ENCODE results near the gene OTOA. TPM values are rescaled to one million over a fixed set of nuclear protein-coding genes. Genes with fewer than 3 reads are reported as not detected.
"Not testable (repeated sequence)": the region's sequence is repeated elsewhere in the genome, so short reads cannot be mapped to it uniquely, and the experiment has no call there.

Gene OTOA
- polyA plus RNA-seq, 6 donors from 2014 or later, result not detected

DNA sequence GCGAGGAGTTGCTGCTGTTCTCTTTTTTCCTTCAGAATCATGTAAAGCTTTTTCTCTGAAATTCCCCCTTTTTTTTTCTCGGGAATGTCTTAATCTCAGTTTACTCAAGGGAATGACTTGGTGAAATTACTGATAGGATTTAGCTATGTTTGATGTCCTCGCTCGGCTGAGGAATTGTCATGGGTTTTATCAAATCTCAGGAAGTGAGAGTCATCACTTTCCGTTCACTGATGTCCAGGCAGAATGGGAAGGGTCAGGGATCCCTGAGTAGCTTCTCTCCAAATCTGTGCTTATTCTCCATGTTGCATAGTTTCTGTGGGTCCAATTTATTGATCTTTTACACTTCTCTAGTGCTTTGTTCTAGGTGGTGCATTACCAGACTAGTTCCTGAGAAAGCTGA, 17.7 kb upstream of the OTOA start:
- Mint-ChIP-seq H3K9me3 (no peaks in the 10 kb centered on the region), H3K27me3 (no peaks in the 10 kb centered on the region), H3K4me1 (peaks cover 34 to 76% (median 54%) of the 10 kb centered on the region in 3 donors), H3K4me3 (peak overlapping the region in 7 of 8 donors; percentile 51 to 91 (median 81)), H3K36me3 (no peaks in the 10 kb centered on the region), H3K27ac (peak overlapping the region in 5 of 6 donors; percentile 91 to 98 (median 96))
- ATAC-seq (ENCODE audit: low read depth in 2 of 2), result no peak
- no peak for DNase-seq

- ATAC-seq (ENCODE audit: low read depth in 2 of 2) (peak; percentile 87 to 90), DNase-seq (peak; percentile 74)
- Mint-ChIP-seq H3K36me3 (no peaks in the 10 kb centered on the region), H3K9me3 (no peaks in the 10 kb centered on the region), H3K4me3 (peak overlapping the region; percentile 20 to 89 (median 77)), H3K27me3 (no peaks in the 10 kb centered on the region), H3K4me1 (peaks cover 40 to 81% (median 59%) of the 10 kb centered on the region in 3 donors), H3K27ac (peak overlapping the region; percentile 91 to 98 (median 96))
These were observed 16.8 kb upstream of the OTOA start for GRCh38 chr16:21646721-21647561.

DNA sequence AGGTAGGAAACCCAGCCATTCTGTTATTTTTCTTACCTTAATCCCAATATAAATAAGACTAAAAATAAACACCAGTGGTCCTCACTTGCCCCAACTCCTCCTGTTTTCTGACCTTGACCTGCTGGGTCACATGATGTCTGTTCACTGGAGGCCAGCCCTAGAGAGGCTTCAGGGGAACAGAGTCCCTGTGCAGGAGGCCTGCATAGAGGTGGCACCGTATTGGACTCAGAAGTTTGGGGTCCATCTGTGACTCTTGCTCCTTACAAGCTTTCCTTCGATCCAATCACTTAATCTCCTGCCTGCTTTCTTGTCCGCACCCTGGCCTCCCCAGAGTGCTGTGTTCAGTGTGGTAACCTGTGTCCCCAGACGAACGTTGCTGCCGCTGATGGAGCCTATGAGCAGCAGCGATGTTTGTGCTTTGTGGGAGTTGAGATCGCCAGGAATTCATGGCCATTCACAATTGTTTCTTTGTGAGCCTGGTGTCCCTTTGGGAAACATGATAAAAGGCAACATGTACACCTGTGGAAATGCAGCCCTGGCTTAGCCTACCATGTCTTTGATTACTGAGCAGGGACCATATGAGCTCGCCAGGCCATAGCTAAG, 16.1 kb upstream of the OTOA start:
- Mint-ChIP-seq H3K4me3 (peak overlapping the region in 7 of 8 donors; percentile 44 to 86 (median 76)), H3K27me3 (no peaks in the 10 kb centered on the region), H3K9me3 (no peaks in the 10 kb centered on the region), H3K4me1 (peaks cover 44 to 86% (median 64%) of the 10 kb centered on the region in 3 donors), H3K27ac (peak overlapping the region; percentile 66 to 98 (median 95)), H3K36me3 (no peaks in the 10 kb centered on the region)
- ATAC-seq (ENCODE audit: low read depth in 2 of 2), result no peak
- no peak for DNase-seq

GRCh38 chr16:21649826-21650406, 13.9 kb upstream of the OTOA start:
- H3K36me3 Mint-ChIP-seq; H3K27me3 Mint-ChIP-seq; DNase-seq; H3K9me3 Mint-ChIP-seq; ATAC-seq (ENCODE audit: low read depth in 2 of 2): not testable (repeated sequence)
- peak overlapping the region in 1 of 6 donors; percentile 24 for H3K27ac Mint-ChIP-seq
- H3K4me3 Mint-ChIP-seq, result peak overlapping the region in 2 of 8 donors; percentile 16 to 47
- peaks cover 44 to 94% (median 73%) of the 10 kb centered on the region in 3 donors for H3K4me1 Mint-ChIP-seq

GRCh38 chr16:21650521-21650920, 13.2 kb upstream of the OTOA start:
- no peaks in the 10 kb centered on the region for H3K27me3 Mint-ChIP-seq
- H3K27ac Mint-ChIP-seq, result peak overlapping the region in 3 of 6 donors; percentile 57 to 81 (median 64)
- peak overlapping the region in 4 of 8 donors; percentile 18 to 59 (median 38) for H3K4me3 Mint-ChIP-seq
- H3K36me3 Mint-ChIP-seq, result no peaks in the 10 kb centered on the region
- H3K4me1 Mint-ChIP-seq, result peaks cover 43 to 92% (median 70%) of the 10 kb centered on the region in 3 donors
- H3K9me3 Mint-ChIP-seq, result no peaks in the 10 kb centered on the region
- no peak for ATAC-seq (ENCODE audit: low read depth in 2 of 2)
- no peak for DNase-seq

DNA sequence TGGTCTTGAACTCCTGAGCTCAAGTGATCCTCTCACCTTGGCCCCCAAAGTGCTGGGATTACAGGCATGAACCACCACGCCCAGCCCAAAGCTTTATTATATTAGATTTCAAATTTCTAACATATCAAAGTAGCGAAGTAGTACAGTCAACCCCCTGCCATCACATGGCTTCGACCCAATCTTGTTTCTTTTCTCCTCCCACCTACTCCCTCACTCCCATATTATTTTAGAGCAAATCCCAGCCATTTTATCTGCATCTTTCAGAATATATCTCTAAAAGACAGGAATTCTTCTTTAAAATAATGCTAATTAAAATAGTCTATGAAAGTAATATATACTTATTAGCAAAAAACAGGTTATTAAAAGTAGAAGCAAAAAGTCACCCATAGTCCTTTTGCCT, 12.3 kb upstream of the OTOA start:
- ATAC-seq (ENCODE audit: low read depth in 2 of 2), result no peak
- peaks cover 46 to 91% (median 67%) of the 10 kb centered on the region in 3 donors for H3K4me1 Mint-ChIP-seq

DNA sequence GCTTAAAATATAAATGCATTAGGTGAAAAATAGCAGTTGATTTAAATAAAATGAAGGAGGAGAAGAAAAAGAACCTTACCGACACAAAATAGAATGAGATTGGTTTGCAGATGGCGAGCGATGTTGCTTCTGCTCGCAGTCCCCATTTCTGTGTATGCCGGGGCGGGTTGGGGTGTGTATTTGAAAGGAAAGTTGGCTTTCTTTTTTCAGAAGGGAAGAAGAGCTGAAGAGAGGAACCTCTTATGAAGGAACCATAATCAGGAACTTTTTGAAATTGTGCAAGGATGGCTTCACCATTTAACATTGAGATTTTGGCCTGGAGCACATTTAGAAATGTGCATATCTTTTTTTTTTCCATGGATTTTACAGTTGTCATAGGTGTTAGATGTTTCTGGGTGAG, 11.3 kb upstream of the OTOA start, which contains the start of gene IGSF6:
TSS of gene IGSF6 (minus strand) at position 156 of the 400 bp plus-strand sequence. CDS start at position 146, 10 bp downstream.
- no peak for ATAC-seq (ENCODE audit: low read depth in 2 of 2)
- Mint-ChIP-seq H3K27me3 (no peaks in the 10 kb centered on the region), H3K4me3 (peak within 1 kb of the TSS in 5 of 8 donors; percentile 30 to 53 (median 47)), H3K27ac (peak within 1 kb of the TSS in 3 of 6 donors; percentile 63 to 82 (median 81)), H3K36me3 (no peaks in the 10 kb centered on the region), H3K9me3 (no peaks in the 10 kb centered on the region), H3K4me1 (peaks cover 47 to 91% (median 67%) of the 10 kb centered on the region in 3 donors)
- no peak for DNase-seq

More for the DNA sequence above, 12.3 kb upstream of the OTOA start:
- Mint-ChIP-seq H3K36me3 (no peaks in the 10 kb centered on the region), H3K4me3 (peak overlapping the region in 3 of 8 donors; percentile 30 to 49 (median 47)), H3K27me3 (no peaks in the 10 kb centered on the region), H3K9me3 (no peaks in the 10 kb centered on the region), H3K27ac (peak overlapping the region in 1 of 6 donors; percentile 81)
- DNase-seq, result no peak

DNA sequence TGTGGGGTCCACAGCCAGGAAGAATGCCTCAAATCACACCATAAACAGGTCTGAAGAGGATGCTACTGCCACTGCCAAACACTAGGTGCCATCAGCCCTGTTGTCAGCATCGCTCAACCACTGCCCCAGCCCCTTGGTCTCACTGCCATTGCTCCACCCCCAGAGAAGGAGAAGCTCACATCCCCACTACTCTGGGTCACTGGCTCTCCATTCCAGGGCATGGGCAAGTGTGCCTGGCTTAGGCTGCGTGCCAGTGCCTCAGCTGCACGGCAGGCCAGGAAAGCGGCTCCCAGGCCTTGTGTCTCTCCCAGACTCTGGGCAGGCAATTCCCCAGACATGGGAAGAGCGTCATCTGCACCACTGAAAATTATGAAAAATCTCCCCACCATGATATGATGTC, 10.2 kb upstream of the OTOA start:
- no peaks in the 10 kb centered on the region for H3K36me3 Mint-ChIP-seq
- H3K4me1 Mint-ChIP-seq, result peaks cover 49 to 91% (median 67%) of the 10 kb centered on the region in 3 donors
- ATAC-seq (ENCODE audit: low read depth in 2 of 2), result no peak
- peak overlapping the region in 1 of 6 donors; percentile 63 for H3K27ac Mint-ChIP-seq
- no peaks in the 10 kb centered on the region for H3K9me3 Mint-ChIP-seq
- no peaks in the 10 kb centered on the region for H3K27me3 Mint-ChIP-seq
- peak overlapping the region in 1 of 8 donors; percentile 44 for H3K4me3 Mint-ChIP-seq
- no peak for DNase-seq

- Mint-ChIP-seq H3K4me1 (peaks cover 53 to 91% (median 72%) of the 10 kb centered on the region in 3 donors), H3K27ac (peak overlapping the region in 4 of 6 donors; percentile 12 to 79 (median 59)), H3K4me3 (peak overlapping the region in 3 of 8 donors; percentile 15 to 30 (median 21)), H3K27me3 (no peaks in the 10 kb centered on the region), H3K9me3 (peaks cover 0 to 2% (median 0%) of the 10 kb centered on the region in 7 donors), H3K36me3 (no peaks in the 10 kb centered on the region)
- DNase-seq (no peak), ATAC-seq (ENCODE audit: low read depth in 2 of 2) (no peak)
These were observed 9.3 kb upstream of the OTOA start for GRCh38 chr16:21654466-21654865.

DNA sequence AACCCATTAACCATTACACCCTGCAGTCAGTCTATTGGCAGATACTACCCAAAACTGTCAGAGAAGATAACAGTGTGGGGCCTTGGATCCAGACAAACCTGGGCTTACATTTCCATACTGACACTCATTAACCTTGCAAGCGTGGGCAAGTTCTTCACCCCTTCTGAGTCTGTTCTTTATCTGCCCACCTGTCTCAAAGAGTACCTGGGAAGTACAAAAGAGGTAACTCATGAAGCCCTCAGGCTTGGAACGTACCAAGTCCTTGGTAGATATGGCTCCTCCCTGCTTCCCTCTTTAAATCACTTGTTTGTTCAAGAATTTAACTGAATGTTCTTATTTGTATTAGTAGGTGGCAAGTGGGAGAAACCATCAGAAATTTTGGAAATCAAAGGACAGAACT, 8.9 kb upstream of the OTOA start:
- no peaks in the 10 kb centered on the region for H3K27me3 Mint-ChIP-seq
- H3K36me3 Mint-ChIP-seq, result no peaks in the 10 kb centered on the region
- H3K4me3 Mint-ChIP-seq, result peak overlapping the region in 1 of 8 donors; percentile 30
- ATAC-seq (ENCODE audit: low read depth in 2 of 2), result no peak
- H3K27ac Mint-ChIP-seq, result peak overlapping the region in 2 of 6 donors; percentile 12 to 27
- DNase-seq, result no peak
- peaks cover 53 to 93% (median 76%) of the 10 kb centered on the region in 3 donors for H3K4me1 Mint-ChIP-seq
- H3K9me3 Mint-ChIP-seq, result peaks cover 0 to 2% (median 0%) of the 10 kb centered on the region in 7 donors

- ATAC-seq (ENCODE audit: low read depth in 2 of 2) (peak; percentile 89 to 90), DNase-seq (peak; percentile 76)
- H3K4me3 Mint-ChIP-seq, result peak overlapping the region; percentile 10 to 89 (median 70)
- peak overlapping the region; percentile 57 to 93 (median 91) for H3K27ac Mint-ChIP-seq
- H3K4me1 Mint-ChIP-seq, result peaks cover 49 to 95% (median 80%) of the 10 kb centered on the region in 3 donors
- H3K27me3 Mint-ChIP-seq, result no peaks in the 10 kb centered on the region
- H3K36me3 Mint-ChIP-seq, result no peaks in the 10 kb centered on the region
- peaks cover 0 to 2% (median 0%) of the 10 kb centered on the region in 7 donors for H3K9me3 Mint-ChIP-seq
These were observed 6.7 kb upstream of the OTOA start for GRCh38 chr16:21656795-21657768.

DNA sequence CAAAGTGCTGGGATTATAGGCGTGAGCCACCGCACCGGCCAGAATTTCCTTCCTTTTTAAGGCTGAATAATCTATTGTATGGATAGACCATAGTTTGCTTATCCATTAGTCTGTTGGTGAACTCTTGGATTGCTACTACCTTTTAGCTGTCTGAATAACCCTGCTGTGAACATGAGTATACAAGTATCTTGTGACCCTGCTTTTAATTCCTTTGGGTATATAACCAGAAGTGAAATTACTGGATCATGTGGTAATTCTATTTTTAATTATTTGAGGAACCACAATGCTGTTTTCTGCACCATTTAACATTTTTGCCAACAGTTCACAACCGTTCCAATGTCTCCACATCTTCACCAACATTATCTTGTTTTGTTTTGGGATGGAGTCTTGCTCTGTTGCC, 4.6 kb upstream of the OTOA start:
- peaks cover 46 to 90% (median 71%) of the 10 kb centered on the region in 3 donors for H3K4me1 Mint-ChIP-seq
- H3K36me3 Mint-ChIP-seq, result no peaks in the 10 kb centered on the region
- H3K27ac Mint-ChIP-seq, result peak overlapping the region; percentile 44 to 88 (median 72)
- no peak for ATAC-seq (ENCODE audit: low read depth in 2 of 2)
- H3K4me3 Mint-ChIP-seq, result peak overlapping the region in 7 of 8 donors; percentile 25 to 76 (median 39)
- DNase-seq, result peak; percentile 25
- no peaks in the 10 kb centered on the region for H3K27me3 Mint-ChIP-seq
- H3K9me3 Mint-ChIP-seq, result peaks cover 0 to 2% (median 0%) of the 10 kb centered on the region in 7 donors

Data from naive B cell (primary cell).